Nephron (organoid): ENCODE measurements around the gene GPAM.

Experiments used
- H3K27ac Mint-ChIP-seq, 3 experiments: 2 replicates each; pipeline ENCODE4 v1.8.0; 2020; ENCODE audit warnings: mixed read lengths in 3 of 3, mild to moderate bottlenecking in 2 of 3, moderate library complexity in 1 of 3
- H3K27me3 Mint-ChIP-seq: 2 replicates; pipeline ENCODE4 v1.8.0; 2021; ENCODE audit warnings: low read depth, mild to moderate bottlenecking, moderate library complexity, mixed read lengths
- H3K36me3 Mint-ChIP-seq: 2 replicates; pipeline ENCODE4 v1.8.0; 2020; ENCODE audit warnings: low read depth, mixed read lengths
- H3K4me1 Mint-ChIP-seq: 2 replicates; pipeline ENCODE4 v1.8.0; 2020; ENCODE audit warnings: mixed read lengths
- H3K4me3 Mint-ChIP-seq, 3 experiments: 2 replicates each; pipeline ENCODE4 v1.8.0; 2020; ENCODE audit warnings: mild to moderate bottlenecking in 3 of 3, mixed read lengths in 3 of 3, moderate library complexity in 2 of 3
- H3K9me3 Mint-ChIP-seq: 2 replicates; pipeline ENCODE4 v1.8.0; 2020; ENCODE audit warnings: mixed read lengths
- CTCF ChIP-seq, 3 experiments: fragments of 200-600 bp; sonication (generic); IDR thresholded peaks; one replicate each; pipeline ENCODE4 v1.5.0; 2021; ENCODE audit warnings: antibody characterized with exemption in 3 of 3; ENCODE audit not compliant: unreplicated experiment in 3 of 3

The GPAM gene

GRCh38 chr10:112139176-112139575 is 44.4 kb downstream of the GPAM start:
- Mint-ChIP-seq H3K4me1 (peaks cover 14% of the 10 kb centered on the region), H3K4me3 (no peak overlapping the region), H3K9me3 (no peaks in the 10 kb centered on the region), H3K36me3 (no peaks in the 10 kb centered on the region), H3K27me3 (peaks cover 29% of the 10 kb centered on the region), H3K27ac (no peak overlapping the region)
- no peak for TF ChIP-seq CTCF (IDR thresholded peaks at IDR 0.05; ENCODE audit: unreplicated experiment in 3 of 3)

GRCh38 chr10:112137154-112137987 is 46.2 kb downstream of the GPAM start:
- Mint-ChIP-seq H3K27ac (no peak overlapping the region), H3K9me3 (no peaks in the 10 kb centered on the region), H3K27me3 (peaks cover 25% of the 10 kb centered on the region), H3K36me3 (no peaks in the 10 kb centered on the region), H3K4me3 (no peak overlapping the region), H3K4me1 (peaks cover 28% of the 10 kb centered on the region)
- peak; percentile 90 to 95 (median 92) for TF ChIP-seq CTCF (IDR thresholded peaks at IDR 0.05; ENCODE audit: unreplicated experiment in 3 of 3)

GRCh38 chr10:112136486-112137153 is 46.9 kb downstream of the GPAM start:
- H3K4me1 Mint-ChIP-seq, result peaks cover 35% of the 10 kb centered on the region
- no peak overlapping the region for H3K4me3 Mint-ChIP-seq
- H3K9me3 Mint-ChIP-seq, result no peaks in the 10 kb centered on the region
- no peak overlapping the region for H3K27ac Mint-ChIP-seq
- H3K27me3 Mint-ChIP-seq, result peaks cover 21% of the 10 kb centered on the region
- H3K36me3 Mint-ChIP-seq, result no peaks in the 10 kb centered on the region
- TF ChIP-seq CTCF (IDR thresholded peaks at IDR 0.05; ENCODE audit: unreplicated experiment in 3 of 3), result no peak

GRCh38 chr10:112135604-112136003 is 48.0 kb downstream of the GPAM start:
- Mint-ChIP-seq H3K4me3 (no peak overlapping the region), H3K4me1 (peaks cover 45% of the 10 kb centered on the region), H3K27me3 (peaks cover 20% of the 10 kb centered on the region), H3K27ac (no peak overlapping the region), H3K9me3 (no peaks in the 10 kb centered on the region), H3K36me3 (no peaks in the 10 kb centered on the region)
- no peak for TF ChIP-seq CTCF (IDR thresholded peaks at IDR 0.05; ENCODE audit: unreplicated experiment in 3 of 3)

- no peak for TF ChIP-seq CTCF (IDR thresholded peaks at IDR 0.05; ENCODE audit: unreplicated experiment in 3 of 3)
- Mint-ChIP-seq H3K9me3 (no peaks in the 10 kb centered on the region), H3K4me3 (no peak overlapping the region), H3K27me3 (peaks cover 19% of the 10 kb centered on the region), H3K4me1 (peaks cover 45% of the 10 kb centered on the region), H3K27ac (peak overlapping the region in 1 of 3 experiments; percentile 45), H3K36me3 (no peaks in the 10 kb centered on the region)
Observed at GRCh38 chr10:112132435-112132834, 51.1 kb downstream of the GPAM start.
